HG03097 (cell line): ENCODE data around the gene ZBTB22.

Experiments used
- ATAC-seq: cut with Tn5 transposase; IDR thresholded peaks from one replicate; pipeline ENCODE4 v1.9.1; 2021; ENCODE audit not compliant: unreplicated experiment, low FRiP score

The ZBTB22 gene

GRCh38 chr6:33333666-33334065, 16.1 kb upstream of the ZBTB22 start:
- no peak for ATAC-seq

GRCh38 chr6:33330736-33331135, 13.2 kb upstream of the ZBTB22 start:
- no peak for ATAC-seq

GRCh38 chr6:33329058-33329457, 11.5 kb upstream of the ZBTB22 start:
- no peak for ATAC-seq

GRCh38 chr6:33324125-33324524, 6.6 kb upstream of the ZBTB22 start:
- ATAC-seq = no peak

- ATAC-seq = no peak
Measured at GRCh38 chr6:33323623-33323948, 6.0 kb upstream of the ZBTB22 start.

GRCh38 chr6:33321227-33321626, 3.7 kb upstream of the ZBTB22 start:
- no peak for ATAC-seq

GRCh38 chr6:33320315-33321181, 3.0 kb upstream of the ZBTB22 start:
- ATAC-seq = no peak

GRCh38 chr6:33319939-33320314, 2.4 kb upstream of the ZBTB22 start:
- ATAC-seq = no peak

- ATAC-seq = no peak
Measured at GRCh38 chr6:33318426-33319073, 1.0 kb upstream of the ZBTB22 start.

- ATAC-seq = no peak
Measured at GRCh38 chr6:33317419-33317668, 200 bp downstream of the ZBTB22 start.

- no peak for ATAC-seq
Measured at GRCh38 chr6:33316603-33317418, 733 bp downstream of the ZBTB22 start.

GRCh38 chr6:33315793-33316602, 1.5 kb downstream of the ZBTB22 start:
- no peak for ATAC-seq

GRCh38 chr6:33314943-33315792, 2.4 kb downstream of the ZBTB22 start:
- no peak for ATAC-seq

- ATAC-seq = no peak
Measured at GRCh38 chr6:33314515-33314942, 3.0 kb downstream of the ZBTB22 start.

- peak; percentile 39 for ATAC-seq
Measured at GRCh38 chr6:33313709-33314514, 3.6 kb downstream of the ZBTB22 start, which contains the start of gene TAPBP. Gene TAPBP, minus strand, starts transcription at chr6:33314078. Its CDS starts 37 bp downstream, at chr6:33314041.

GRCh38 chr6:33313105-33313708, 4.3 kb downstream of the ZBTB22 start:
- ATAC-seq = no peak

GRCh38 chr6:33312361-33313104, 5.0 kb downstream of the ZBTB22 start:
- no peak for ATAC-seq

GRCh38 chr6:33306356-33306755, 11.2 kb downstream of the ZBTB22 start:
- ATAC-seq = no peak
